Measurements from ENCODE around the gene TNS2. TPM values are rescaled to one million over a fixed set of nuclear protein-coding genes. Genes with fewer than 3 reads are reported as not detected.
A peak's percentile ranks its signal among the peaks of the same experiment; 100 is the strongest.

TNS2 gene
- total RNA-seq, 2 donors from 2014 or later, result 2.4 to 2.8 TPM

DNA sequence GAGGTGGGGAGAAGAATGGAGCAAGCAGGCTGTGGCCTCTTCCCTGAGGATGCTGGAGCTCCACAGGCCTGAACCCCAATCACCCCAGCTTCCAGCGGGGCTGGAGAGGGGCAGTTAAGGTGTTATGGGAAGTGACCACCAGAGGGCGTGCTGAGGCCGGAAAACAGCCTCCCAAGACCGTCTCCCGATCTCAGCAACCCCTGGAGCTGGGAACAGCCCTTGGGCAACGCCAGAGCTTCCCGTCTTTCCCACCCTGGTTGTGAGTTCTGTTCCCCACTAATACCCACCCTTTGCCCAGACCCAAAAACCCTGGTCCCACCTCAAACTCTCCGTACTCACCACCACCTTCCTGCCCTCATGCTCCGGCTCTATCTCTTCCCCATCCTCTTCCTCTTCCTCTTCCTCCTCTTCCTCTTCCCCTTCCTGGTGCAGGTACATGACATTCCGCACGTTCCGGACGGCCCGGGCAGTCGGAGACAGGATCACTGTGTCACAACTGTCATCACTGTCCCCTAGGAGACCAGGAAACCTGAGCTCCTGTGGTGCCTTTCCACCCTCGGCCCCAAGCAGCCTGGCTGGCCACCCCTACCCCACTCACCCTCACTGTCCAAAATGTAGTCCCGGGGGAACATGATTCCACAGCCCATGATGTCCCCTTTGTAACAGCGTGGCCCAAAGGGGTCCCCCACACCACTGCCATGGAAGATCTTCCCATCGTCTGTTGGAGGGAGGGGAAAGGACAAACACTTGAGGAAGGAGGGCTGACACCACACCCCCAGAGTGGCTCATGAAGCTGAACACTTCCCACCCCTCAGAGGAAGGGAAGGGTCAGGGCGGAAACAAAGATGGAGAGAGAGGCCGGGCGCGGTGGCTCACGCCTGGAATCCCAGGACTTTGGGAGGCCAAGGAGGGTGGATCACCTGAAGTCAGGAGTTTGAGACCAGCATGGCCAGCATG, 16.4 kb downstream of the TNS2 start:
- H3K27me3 Mint-ChIP-seq, result no peaks in the 10 kb centered on the region
- H3K27ac Mint-ChIP-seq, result peak overlapping the region in 1 of 2 donors; percentile 14
- H3K9me3 Mint-ChIP-seq, result no peaks in the 10 kb centered on the region
- H3K4me1 Mint-ChIP-seq (ENCODE audit: low read depth in 2 of 2), result peaks cover 6 to 10% of the 10 kb centered on the region in 2 donors
- no peaks in the 10 kb centered on the region for H3K36me3 Mint-ChIP-seq
- ATAC-seq, result peak; percentile 49 to 63
- H3K4me3 Mint-ChIP-seq, result no peak overlapping the region
- DNase-seq (ENCODE audit: low spot score), result no peak

DNA sequence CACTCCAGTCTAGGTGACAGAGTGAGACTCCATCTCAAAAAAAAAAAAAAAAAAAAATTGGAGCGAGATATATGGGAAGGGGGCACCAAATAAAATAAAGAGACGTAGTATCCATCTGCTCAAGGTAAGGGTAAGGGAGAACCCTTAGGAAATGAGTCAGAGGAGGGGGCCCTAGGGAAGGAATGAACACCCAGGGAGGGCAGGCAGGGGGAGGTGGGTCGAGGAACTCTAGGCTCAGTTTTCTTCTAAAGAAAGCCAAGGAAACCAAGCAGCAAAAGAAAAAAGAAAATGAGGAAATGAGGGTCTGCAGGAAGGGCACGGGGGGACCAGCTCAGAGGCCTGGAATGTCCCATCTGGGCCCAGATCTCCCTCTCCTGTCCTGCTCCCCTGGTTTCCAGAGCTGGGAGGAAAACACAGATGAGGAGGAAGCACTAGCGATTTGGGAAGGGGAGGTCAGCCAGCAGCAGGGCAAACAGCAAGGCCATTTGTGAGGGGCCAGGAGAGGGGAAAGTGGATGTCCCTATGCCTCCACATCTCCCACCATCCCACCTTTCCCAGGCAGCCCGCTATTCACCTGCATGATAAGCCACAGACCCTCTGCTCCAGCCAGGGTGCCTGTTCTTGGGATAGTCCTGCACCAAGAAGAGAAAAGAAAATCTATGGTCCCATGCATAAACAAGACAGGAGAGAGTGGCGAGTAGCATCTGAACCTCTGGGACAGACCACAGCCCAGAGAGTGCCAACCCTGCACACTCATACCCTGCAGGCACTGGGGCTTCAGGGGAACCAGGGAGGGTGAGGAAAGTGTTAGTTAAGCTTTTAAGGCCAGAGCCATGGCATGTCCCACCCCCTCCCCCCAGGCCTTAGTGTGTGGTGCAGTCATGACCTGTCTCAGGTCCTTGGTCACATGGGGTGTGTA, 17.5 kb downstream of the TNS2 start:
- H3K27me3 Mint-ChIP-seq, result no peaks in the 10 kb centered on the region
- DNase-seq (ENCODE audit: low spot score), result no peak
- H3K4me3 Mint-ChIP-seq, result no peak overlapping the region
- peak in 1 of 2 donors; percentile 25 for ATAC-seq
- H3K27ac Mint-ChIP-seq, result peak overlapping the region in 1 of 2 donors; percentile 1
- H3K4me1 Mint-ChIP-seq (ENCODE audit: low read depth in 2 of 2), result peaks cover 10 to 16% of the 10 kb centered on the region in 2 donors
- H3K36me3 Mint-ChIP-seq, result no peaks in the 10 kb centered on the region
- no peaks in the 10 kb centered on the region for H3K9me3 Mint-ChIP-seq

DNA sequence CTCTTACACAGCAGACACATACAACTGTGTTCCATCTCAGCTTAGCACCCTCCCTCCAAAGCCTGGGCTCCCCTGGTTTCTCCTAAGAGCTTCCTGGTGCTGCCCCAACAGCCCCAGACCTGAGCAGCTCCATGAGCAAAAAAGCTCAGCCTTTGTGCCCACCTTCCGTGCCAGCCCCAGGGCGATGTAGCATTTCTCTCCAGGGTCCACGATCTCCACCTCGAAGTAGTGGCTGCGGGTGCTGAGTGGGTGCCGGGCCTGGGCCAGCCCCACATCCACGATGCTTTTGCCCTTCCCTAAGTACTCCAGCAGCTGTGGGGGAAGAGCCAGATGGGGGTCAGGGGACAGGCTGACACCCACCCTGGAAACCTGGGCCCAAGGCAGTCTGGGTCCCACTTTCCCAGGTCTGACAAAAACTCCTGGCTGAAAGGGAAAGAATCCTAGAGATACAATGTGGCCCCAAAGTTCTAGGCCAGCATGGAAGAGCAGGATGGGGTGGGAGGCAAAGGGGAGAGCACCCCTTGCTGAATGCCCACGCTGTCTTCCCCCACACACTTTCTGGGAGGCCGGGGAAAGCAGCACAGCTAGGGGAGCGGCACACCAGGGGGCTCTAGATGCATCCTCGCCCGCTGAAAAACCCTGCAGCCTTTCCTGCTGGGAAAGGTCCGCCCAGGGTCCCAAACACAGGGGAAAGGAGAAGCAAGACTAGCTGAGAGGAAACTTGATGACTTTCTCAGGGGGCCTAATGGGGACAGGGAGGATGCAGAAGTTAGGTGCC, 18.3 kb downstream of the TNS2 start:
- no peaks in the 10 kb centered on the region for H3K36me3 Mint-ChIP-seq
- ATAC-seq (no peak), DNase-seq (ENCODE audit: low spot score) (no peak)
- no peaks in the 10 kb centered on the region for H3K27me3 Mint-ChIP-seq
- H3K27ac Mint-ChIP-seq, result peak overlapping the region in 1 of 2 donors; percentile 60
- no peaks in the 10 kb centered on the region for H3K9me3 Mint-ChIP-seq
- H3K4me1 Mint-ChIP-seq (ENCODE audit: low read depth in 2 of 2), result peaks cover 10 to 16% of the 10 kb centered on the region in 2 donors
- H3K4me3 Mint-ChIP-seq, result no peak overlapping the region

DNA sequence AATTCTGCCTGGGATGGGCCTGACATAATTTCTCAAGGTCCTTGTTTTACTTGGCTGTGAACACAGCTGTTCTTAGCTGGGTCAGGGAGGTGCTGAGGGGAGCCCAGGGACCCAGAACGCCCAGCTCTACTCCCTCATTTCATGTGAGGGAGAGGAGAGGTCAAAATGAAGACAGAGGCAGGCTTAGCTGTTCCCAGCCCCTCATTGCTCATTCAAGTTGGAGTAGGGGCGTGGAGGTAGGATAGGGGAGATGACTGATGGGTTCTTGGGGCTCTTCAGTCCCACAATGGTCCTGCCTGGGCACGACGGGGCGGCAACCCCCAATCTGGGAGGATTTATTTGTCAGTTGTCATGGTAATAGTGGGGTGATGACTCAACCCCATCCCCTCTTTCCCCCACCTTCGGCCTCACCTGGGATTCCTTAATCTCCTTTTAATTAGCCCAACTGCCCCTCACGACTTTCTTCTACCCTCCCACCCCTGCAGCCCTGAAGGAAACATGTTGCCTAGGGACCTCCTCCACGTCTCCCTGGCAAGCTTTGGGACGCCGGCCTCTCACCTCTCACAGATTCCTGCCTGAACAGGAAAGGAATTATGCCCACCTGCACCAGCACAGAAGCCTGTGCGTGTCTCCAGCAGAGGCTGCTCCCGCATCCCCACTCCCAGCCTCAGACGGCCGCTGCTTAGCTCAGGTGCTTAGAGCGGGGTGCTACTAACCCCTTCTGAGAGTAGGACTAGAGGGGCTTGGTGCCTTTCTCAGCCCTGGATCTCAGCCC, 19.1 kb downstream of the TNS2 start:
- no peaks in the 10 kb centered on the region for H3K9me3 Mint-ChIP-seq
- H3K36me3 Mint-ChIP-seq, result no peaks in the 10 kb centered on the region
- ATAC-seq, result no peak
- no peaks in the 10 kb centered on the region for H3K27me3 Mint-ChIP-seq
- peaks cover 10 to 17% of the 10 kb centered on the region in 2 donors for H3K4me1 Mint-ChIP-seq (ENCODE audit: low read depth in 2 of 2)
- no peak for DNase-seq (ENCODE audit: low spot score)
- no peak overlapping the region for H3K4me3 Mint-ChIP-seq
- H3K27ac Mint-ChIP-seq, result peak overlapping the region in 1 of 2 donors; percentile 60

DNA sequence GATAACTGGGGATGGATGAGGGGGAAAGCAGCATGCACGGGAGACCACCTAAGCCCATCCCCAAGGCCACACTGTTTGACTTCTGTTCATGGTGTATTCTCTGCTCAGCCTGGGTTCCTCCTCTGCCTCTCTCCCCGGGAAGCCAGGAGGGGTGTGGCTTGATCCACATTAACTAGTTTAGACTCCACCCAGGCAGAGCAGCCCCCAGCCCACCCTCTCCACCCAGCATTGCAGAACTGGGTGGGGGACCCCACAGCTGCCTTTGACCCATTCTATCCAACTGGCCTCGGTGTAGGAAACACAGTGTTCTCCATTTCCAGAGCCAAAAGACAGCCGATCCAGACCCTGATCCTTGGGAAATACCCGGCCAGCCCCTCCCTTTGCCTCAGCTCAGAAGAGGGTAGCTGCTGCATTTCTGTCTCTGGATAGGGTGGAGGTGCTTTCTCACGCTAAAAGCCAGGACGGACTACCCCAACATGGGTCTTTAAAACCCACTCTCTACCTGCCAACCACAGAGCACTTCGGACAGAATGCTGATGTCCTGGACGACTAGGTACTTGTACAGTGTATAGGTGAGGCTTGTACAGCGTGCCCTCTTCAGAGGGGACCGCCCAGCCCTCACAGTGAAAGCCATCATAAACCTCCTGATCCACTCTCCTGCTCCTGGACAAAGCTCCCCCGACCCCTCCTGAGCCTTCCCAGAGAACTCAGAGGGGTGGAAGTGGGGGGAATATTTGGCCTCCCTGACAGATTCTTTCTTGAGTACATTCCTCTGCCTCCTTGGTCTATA, 20.0 kb downstream of the TNS2 start:
- H3K4me3 Mint-ChIP-seq, result no peak overlapping the region

DNA sequence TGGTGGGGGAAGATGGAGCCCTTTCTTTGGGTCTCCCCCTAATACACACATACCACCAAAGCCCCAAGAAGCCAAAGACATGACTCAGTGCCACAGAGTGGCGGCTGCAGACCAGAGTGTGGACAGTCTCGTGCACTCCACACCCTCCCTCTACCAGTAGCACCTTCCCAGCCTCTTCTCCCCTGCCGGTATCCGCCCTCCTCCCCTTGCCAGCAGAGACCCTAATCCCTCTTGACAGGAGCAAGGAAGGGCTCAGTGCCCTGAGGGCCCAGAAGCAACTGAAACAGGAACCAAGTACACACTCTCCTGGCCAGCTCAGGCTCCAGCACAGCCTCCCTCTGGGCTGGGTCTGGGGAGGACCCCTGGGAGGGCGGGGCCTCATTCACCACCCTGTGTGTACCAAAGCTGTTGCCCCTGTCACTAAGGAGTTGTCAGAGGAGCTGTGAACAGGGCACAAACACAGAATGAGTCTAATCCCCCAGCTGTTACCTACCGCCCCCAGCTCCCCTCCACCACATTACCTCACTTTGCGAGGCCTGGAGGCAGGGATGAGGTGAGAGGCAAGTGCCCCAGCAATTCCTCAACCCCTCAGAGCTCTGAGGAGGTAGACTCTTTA, 21.1 kb downstream of the TNS2 start:
- ATAC-seq, result no peak
- no peaks in the 10 kb centered on the region for H3K27me3 Mint-ChIP-seq
- H3K4me1 Mint-ChIP-seq (ENCODE audit: low read depth in 2 of 2), result peaks cover 22 to 25% of the 10 kb centered on the region in 2 donors
- no peak overlapping the region for H3K27ac Mint-ChIP-seq
- peaks cover 9% of the 10 kb centered on the region for H3K36me3 Mint-ChIP-seq
- H3K9me3 Mint-ChIP-seq, result no peaks in the 10 kb centered on the region
- no peak overlapping the region for H3K4me3 Mint-ChIP-seq
- no peak for DNase-seq (ENCODE audit: low spot score)

More for the DNA sequence above, 20.0 kb downstream of the TNS2 start:
- H3K4me1 Mint-ChIP-seq (ENCODE audit: low read depth in 2 of 2), result peaks cover 16 to 26% of the 10 kb centered on the region in 2 donors
- DNase-seq (ENCODE audit: low spot score), result no peak
- no peaks in the 10 kb centered on the region for H3K9me3 Mint-ChIP-seq
- no peaks in the 10 kb centered on the region for H3K27me3 Mint-ChIP-seq
- ATAC-seq, result no peak
- H3K27ac Mint-ChIP-seq, result peak overlapping the region in 1 of 2 donors; percentile 39
- peaks cover 7% of the 10 kb centered on the region for H3K36me3 Mint-ChIP-seq

DNA sequence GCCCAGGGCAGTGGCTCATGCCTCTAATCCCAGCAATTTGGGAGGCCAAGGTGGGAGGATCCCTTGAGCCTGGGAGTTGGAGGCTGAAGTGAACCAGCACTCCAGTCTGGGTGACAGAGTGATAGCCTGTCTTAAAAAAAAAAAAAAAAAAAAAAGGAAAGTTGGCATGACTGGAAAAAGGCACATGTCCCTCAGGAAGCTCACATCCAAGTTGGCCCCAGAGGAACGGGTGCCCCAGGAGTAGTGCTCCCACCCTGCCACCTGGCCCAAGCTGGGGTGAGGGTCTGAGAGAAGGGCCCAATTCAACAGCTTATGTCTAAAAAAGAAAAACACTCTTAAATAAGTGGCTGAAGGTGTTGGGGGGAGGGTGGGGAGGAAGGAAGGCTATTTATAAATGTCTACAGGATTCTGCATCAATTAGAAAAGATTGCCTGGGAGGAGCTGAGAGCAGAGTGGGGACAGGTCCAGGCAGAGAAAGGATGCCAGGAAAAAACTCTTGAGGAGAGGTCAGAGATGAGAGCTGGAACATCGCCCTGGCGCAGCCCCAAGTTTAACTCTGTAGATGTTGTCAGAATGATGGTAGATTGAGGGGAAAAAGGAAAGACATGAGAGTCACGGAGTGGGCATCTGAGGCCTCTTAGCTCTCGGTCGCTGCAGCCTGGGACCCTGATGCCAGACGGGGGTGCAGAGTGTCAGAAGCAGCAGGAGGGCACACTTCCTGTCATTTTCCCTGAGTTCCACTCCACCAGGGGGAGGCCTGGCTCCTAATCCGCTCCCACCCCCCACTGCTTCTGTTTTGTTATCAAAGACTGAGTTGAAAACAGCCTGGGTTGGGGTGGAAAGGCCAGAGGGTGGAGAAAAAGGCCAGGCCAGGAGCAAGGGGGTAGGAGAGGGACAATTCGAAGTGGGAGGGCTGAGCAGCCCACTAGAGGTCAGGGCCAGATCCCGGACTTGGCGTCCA, 22.0 kb downstream of the TNS2 start:
- no peaks in the 10 kb centered on the region for H3K9me3 Mint-ChIP-seq
- no peaks in the 10 kb centered on the region for H3K27me3 Mint-ChIP-seq
- no peak overlapping the region for H3K4me3 Mint-ChIP-seq
- peaks cover 20 to 24% of the 10 kb centered on the region in 2 donors for H3K4me1 Mint-ChIP-seq (ENCODE audit: low read depth in 2 of 2)
- DNase-seq (ENCODE audit: low spot score), result no peak
- ATAC-seq, result no peak
- peaks cover 9% of the 10 kb centered on the region for H3K36me3 Mint-ChIP-seq
- H3K27ac Mint-ChIP-seq, result peak overlapping the region in 1 of 2 donors; percentile 25

DNA sequence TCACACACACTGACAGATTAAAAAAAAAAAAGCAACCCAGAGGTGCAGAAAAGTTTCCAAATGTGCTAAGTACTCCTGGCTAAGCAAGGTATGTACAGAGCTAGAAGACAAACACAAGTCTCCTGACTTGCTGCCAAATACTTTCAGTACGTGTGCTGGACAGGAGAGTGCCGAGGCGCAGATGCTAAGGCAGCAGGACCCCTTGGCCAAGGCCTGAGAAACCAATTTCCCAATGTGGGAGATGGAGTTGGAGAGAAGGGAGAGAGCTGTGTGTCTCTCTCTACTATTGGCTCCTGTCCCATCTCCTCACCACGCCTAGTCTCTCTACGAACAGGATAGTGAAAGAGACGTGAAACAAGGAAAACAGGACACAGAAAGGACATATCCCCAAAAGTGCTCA, 24.0 kb downstream of the TNS2 start:
- no peaks in the 10 kb centered on the region for H3K27me3 Mint-ChIP-seq
- H3K4me3 Mint-ChIP-seq, result no peak overlapping the region
- H3K36me3 Mint-ChIP-seq, result peaks cover 9% of the 10 kb centered on the region
- DNase-seq (ENCODE audit: low spot score), result no peak
- peak overlapping the region in 1 of 2 donors; percentile 10 for H3K27ac Mint-ChIP-seq
- H3K4me1 Mint-ChIP-seq (ENCODE audit: low read depth in 2 of 2), result peaks cover 31 to 34% of the 10 kb centered on the region in 2 donors
- ATAC-seq, result no peak
- H3K9me3 Mint-ChIP-seq, result no peaks in the 10 kb centered on the region

DNA sequence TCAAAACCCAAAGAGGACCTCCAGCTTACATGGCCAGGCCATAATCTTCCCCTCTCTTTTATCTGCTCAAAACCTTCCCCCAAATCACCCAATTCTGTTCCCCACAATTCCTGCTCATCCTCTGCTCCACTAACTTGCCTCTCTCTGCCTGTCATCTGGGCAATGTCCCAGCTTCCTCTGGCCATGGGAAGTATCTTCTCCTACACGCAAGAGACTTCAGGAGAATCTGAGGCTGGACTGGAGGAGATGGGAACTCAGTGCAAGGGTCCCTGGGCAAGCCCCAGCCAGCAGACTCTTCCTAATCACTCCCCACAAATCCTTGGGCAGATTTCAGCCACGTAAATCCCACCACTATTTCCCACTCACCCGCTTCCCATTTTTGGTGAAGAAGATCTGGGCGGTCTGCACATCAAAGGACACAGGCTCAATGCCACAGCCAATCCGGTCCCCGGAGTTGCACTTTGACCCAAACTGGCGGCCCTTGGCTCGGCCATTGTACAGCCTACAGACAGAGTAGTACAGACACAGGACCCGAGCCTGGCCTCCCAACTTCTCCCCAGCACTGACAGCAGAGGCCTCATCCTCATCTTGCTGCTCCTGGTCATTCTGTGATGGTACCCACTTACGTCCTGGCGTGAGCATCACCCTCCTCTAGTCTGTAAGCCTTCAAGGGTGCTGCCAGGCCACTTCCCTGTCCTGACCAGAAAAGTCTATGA, 24.6 kb downstream of the TNS2 start:
- Mint-ChIP-seq H3K4me1 (ENCODE audit: low read depth in 2 of 2) (peaks cover 33 to 34% of the 10 kb centered on the region in 2 donors), H3K27ac (peak overlapping the region in 1 of 2 donors; percentile 10), H3K36me3 (peaks cover 9% of the 10 kb centered on the region), H3K9me3 (no peaks in the 10 kb centered on the region), H3K4me3 (no peak overlapping the region), H3K27me3 (no peaks in the 10 kb centered on the region)
- ATAC-seq, result no peak
- no peak for DNase-seq (ENCODE audit: low spot score)

DNA sequence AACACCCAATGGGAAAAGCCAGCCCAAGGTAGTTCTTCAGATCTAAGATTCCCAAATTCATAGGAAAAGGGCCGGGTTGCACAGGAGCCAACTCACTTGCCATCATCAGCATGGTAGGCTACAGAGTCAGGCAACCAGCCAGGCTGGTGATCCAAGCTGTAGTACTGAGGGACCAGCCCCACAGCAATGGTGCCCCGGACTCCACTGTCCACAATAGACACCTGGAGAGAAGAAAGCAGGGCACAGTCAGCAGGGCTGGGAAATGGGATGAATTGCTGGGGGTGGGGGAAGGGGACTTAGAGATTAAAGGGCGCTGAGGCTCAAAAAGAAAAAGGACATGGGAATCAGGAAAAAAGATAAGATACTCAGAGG, 25.1 kb downstream of the TNS2 start:
- DNase-seq (ENCODE audit: low spot score), result no peak
- no peak for ATAC-seq
- H3K27ac Mint-ChIP-seq, result peak overlapping the region in 1 of 2 donors; percentile 10
- peaks cover 9% of the 10 kb centered on the region for H3K36me3 Mint-ChIP-seq
- H3K9me3 Mint-ChIP-seq, result no peaks in the 10 kb centered on the region
- no peak overlapping the region for H3K4me3 Mint-ChIP-seq
- H3K4me1 Mint-ChIP-seq (ENCODE audit: low read depth in 2 of 2), result peaks cover 38% of the 10 kb centered on the region in 2 donors
- no peaks in the 10 kb centered on the region for H3K27me3 Mint-ChIP-seq
